WERI-Rb-1 (cell line): ENCODE measurements around the gene CARD19.

Experiments used
- DNase-seq: peaks from one replicate; pipeline ENCODE4 v3.0.0-alpha.2; 2020
- H3K27ac ChIP-seq: fragments of 250-450 bp; sonication (Bioruptor Pico); 2 replicates; pipeline ENCODE4 v1.5.1; 2020; ENCODE audit warnings: mild to moderate bottlenecking, moderate library complexity
- H3K27me3 ChIP-seq: fragments of 250-450 bp; sonication (Bioruptor Pico); 2 replicates; pipeline ENCODE4 v1.5.1; 2021; ENCODE audit warnings: mild to moderate bottlenecking, low read depth, moderate library complexity; ENCODE audit not compliant: insufficient read depth, severe bottlenecking
- H3K36me3 ChIP-seq: fragments of 250-450 bp; sonication (Bioruptor Pico); 2 replicates; pipeline ENCODE4 v1.5.1; 2020; ENCODE audit warnings: mild to moderate bottlenecking, moderate library complexity
- H3K4me3 ChIP-seq: 2 replicates; pipeline ENCODE4 v1.5.1; 2011; ENCODE audit warnings: low read depth, mild to moderate bottlenecking, control low read depth, low read length
- H3K9me3 ChIP-seq: fragments of 250-450 bp; sonication (Bioruptor Pico); 2 replicates; pipeline ENCODE4 v1.5.1; 2021; ENCODE audit warnings: mild to moderate bottlenecking, moderate library complexity; ENCODE audit not compliant: severe bottlenecking
- TF ChIP-seq, protein P1 (sequence below): IDR thresholded peaks from 2 replicates; pipeline ENCODE4 v1.5.1; 2011; ENCODE audit warnings: low read depth, mild to moderate bottlenecking, control low read depth, inconsistent platforms, low read length

The CARD19 gene

GRCh38 chr9:93092251-93092991, 3.6 kb upstream of the CARD19 start:
- DNase-seq, result no peak
- no peaks in the 10 kb centered on the region for H3K36me3 ChIP-seq
- TF ChIP-seq, protein P1, sequence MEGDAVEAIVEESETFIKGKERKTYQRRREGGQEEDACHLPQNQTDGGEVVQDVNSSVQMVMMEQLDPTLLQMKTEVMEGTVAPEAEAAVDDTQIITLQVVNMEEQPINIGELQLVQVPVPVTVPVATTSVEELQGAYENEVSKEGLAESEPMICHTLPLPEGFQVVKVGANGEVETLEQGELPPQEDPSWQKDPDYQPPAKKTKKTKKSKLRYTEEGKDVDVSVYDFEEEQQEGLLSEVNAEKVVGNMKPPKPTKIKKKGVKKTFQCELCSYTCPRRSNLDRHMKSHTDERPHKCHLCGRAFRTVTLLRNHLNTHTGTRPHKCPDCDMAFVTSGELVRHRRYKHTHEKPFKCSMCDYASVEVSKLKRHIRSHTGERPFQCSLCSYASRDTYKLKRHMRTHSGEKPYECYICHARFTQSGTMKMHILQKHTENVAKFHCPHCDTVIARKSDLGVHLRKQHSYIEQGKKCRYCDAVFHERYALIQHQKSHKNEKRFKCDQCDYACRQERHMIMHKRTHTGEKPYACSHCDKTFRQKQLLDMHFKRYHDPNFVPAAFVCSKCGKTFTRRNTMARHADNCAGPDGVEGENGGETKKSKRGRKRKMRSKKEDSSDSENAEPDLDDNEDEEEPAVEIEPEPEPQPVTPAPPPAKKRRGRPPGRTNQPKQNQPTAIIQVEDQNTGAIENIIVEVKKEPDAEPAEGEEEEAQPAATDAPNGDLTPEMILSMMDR, result no peak
- no peak overlapping the region for H3K4me3 ChIP-seq
- H3K9me3 ChIP-seq, result no peaks in the 10 kb centered on the region
- no peaks in the 10 kb centered on the region for H3K27me3 ChIP-seq
- H3K27ac ChIP-seq, result no peak overlapping the region

DNA sequence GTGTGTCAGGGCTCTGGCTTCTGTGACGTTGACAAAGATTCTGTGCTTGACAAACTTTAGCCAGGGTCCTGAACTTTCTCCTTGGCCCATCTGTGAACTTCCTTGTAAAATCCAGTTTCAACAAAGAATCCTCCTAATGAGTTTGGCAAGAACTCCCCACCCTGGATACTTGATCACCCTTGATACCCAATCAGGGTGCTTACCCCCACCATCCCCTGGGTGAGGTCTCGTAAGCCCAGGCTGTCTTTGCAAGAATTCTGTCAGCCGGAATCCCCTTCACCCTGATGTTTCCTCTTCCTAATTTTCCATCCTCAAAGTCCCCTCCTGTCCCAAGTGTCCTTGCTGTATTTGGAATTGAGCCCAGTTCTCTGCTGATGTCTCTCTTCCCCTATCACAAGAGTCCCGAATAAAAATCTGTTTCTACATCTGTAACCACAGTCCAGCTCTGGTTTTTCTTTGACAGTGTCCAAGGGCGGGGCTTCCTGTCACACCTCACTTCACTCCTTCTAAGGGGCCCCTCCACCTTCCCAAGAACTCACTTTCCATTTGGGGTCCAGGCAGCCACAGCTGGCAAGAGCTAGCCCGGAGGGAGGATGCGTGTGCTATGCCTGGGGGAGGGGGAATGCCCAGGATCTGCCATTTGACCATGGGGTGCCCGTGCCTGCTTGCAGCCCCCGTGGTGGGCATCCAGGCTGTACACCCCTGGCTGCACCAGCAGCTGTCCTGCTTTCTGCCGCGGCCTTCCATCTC, 2.7 kb upstream of the CARD19 start:
- H3K9me3 ChIP-seq, result no peaks in the 10 kb centered on the region
- H3K27ac ChIP-seq, result no peak overlapping the region
- DNase-seq, result no peak
- no peak overlapping the region for H3K4me3 ChIP-seq
- no peaks in the 10 kb centered on the region for H3K27me3 ChIP-seq
- no peaks in the 10 kb centered on the region for H3K36me3 ChIP-seq
- TF ChIP-seq, protein P1, result no peak

- no peaks in the 10 kb centered on the region for H3K36me3 ChIP-seq
- H3K4me3 ChIP-seq, result no peak overlapping the region
- H3K27me3 ChIP-seq, result no peaks in the 10 kb centered on the region
- H3K27ac ChIP-seq, result no peak overlapping the region
- H3K9me3 ChIP-seq, result no peaks in the 10 kb centered on the region
- no peak for DNase-seq
- TF ChIP-seq, protein P1, result no peak
Measured at GRCh38 chr9:93093877-93094657, 1.9 kb upstream of the CARD19 start.

DNA sequence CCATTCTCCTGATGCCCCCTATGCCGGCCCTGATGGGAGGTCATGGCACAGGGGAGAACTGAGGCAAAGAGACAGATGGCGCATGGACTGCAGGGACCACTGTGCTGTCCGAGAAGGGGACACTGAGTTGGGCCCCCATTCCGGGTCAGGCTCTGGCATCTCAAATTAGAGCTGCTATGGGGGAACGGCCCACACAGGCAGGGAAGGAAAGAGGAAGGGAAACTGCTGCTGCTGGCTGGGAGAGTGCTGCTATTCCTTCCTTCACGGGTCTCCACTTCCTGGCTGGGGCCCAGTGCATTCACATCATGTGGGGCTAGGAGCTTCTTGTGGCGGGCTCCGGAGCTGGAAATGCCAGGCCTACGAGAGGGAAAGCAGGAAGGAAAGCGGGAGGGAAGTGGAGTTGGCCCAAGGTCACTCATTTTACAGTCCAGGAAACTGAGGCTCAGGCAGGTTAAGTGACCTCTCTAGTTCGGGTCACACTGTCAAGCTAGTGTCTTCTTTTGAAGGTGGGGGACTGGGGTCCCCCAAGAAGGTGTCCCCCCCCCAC, 1.3 kb upstream of the CARD19 start:
- no peaks in the 10 kb centered on the region for H3K27me3 ChIP-seq
- no peaks in the 10 kb centered on the region for H3K36me3 ChIP-seq
- peak overlapping the region; percentile 72 for H3K27ac ChIP-seq
- DNase-seq, result no peak
- H3K9me3 ChIP-seq, result no peaks in the 10 kb centered on the region
- TF ChIP-seq, protein P1, result no peak
- peak overlapping the region; percentile 60 for H3K4me3 ChIP-seq

GRCh38 chr9:93095205-93096130, 549 bp upstream of the CARD19 start:
- Histone ChIP-seq H3K36me3 (no peaks in the 10 kb centered on the region), H3K27ac (peak overlapping the region; percentile 72), H3K4me3 (peak overlapping the region; percentile 60), H3K9me3 (no peaks in the 10 kb centered on the region), H3K27me3 (no peaks in the 10 kb centered on the region)
- TF ChIP-seq, protein P1, result no peak
- DNase-seq, result peak; percentile 100
